ENCODE measurements around the gene SPATS2L.

Gene SPATS2L

DNA sequence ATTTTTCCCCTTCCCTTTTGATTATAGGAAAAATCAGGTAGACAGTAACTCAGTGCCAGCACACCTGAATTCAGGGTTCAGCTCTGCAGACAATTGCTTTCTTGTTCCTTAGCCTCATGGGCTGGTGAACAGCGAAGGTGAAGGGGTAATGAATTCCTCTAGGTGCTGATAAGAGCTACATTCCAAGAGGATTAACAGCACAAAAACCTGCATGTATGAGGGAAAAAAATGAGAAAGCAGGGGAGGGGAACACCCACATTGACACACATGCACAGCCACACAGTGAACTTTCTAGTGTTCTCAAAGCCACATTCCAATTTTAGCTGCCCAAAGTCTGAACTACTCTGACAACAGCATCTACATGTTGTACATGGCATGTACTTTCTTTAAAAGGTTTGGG, 46.1 kb downstream of the SPATS2L start:
- DNase-seq, result no peak

DNA sequence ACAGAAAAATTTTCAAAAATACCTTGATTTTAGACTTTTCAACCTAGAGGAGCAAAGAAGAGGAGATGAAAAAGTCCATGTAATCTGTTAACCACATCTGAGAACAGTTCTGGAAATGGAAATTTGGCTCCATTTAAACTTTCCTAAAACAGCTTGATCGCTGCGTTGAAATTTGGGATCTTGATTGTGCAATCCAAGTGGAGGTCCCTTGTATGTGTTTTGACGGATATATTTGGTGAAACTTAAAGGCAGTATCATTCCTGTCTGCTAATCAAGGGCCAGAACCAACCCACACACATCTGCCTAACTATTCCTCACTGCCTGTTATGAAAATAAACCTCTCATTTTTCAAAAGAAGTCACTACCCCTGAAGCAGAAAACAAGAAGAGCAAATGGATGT, 46.6 kb downstream of the SPATS2L start:
- no peak for DNase-seq

DNA sequence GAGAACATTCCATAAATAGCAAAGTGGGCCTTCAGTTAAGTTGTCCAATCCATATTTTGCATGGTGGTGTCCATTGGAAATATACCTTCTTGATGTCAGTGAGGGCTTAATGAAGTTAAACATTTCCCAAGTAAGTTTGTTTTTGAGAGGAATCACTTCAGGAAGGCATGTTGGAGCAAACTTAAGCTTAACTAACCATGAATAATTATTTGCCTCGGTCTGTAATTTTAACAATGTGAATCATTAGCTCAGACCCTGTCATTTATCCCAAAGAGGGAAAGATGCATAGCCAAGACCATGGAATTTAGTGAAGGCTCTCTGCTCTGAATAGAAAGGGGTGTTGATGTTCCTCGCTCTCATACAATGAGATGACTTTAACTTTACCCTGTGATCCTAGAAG, 47.4 kb downstream of the SPATS2L start:
- no peak for DNase-seq

DNA sequence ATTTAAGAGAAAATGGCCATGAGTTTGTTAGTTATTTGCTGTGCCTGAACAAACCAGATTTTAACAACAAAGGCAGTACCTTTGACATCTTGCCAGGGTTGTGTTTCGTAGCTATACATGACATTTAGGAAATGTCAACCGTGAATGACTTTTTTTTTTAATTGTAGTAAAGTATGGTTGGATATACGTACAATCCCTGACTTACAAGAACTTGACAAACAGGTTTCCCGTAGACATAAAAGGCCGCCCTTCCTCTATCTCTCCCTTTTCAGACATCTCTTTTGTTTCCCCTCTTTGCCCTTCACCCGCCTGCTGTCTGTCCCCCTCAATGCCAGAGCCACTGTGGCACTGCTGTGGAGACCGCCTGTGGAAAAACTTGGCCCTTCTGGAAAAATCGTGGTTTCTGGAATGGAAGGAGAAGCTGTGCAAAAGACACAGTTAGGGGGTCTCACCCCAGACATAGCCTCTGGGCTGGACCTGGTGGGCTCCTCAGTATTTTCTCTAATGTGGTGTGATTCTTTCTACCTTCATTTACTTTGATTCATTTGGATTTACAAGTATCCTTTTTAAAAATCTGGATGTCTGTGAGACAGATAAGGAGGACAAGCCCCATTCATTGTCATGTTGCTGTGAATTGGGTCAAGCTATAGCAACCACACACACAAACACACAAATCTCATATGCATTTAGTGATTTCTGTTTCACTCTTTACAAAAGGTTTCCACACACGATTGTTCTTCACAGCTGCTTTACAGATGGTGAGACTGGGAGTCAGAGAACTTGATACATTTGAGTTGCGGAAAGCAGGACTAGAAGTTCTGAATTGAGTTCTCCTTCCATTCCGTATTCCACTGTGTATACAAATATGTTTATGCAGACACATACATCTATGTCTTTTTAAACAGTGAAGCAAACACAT, 48.6 kb downstream of the SPATS2L start:
- no peak for DNase-seq

DNA sequence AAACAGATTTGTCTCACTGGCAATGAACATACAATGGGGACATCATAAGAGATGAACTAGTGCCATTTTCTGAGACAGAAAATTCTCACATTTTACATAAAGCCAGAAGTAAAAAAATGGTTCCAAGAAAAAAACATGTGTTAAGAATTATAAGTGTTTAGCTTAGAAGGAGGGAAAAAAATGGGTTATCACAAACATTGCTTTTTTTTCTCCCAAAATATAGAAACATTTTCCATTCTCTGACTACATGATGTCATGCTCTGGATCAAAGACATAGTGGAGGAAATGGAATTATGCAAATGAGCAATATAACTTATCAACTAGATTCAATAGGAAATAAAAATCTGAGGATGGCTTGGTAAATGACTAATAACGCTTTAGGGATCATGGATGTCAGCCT, 49.8 kb downstream of the SPATS2L start:
- DNase-seq, result no peak

DNA sequence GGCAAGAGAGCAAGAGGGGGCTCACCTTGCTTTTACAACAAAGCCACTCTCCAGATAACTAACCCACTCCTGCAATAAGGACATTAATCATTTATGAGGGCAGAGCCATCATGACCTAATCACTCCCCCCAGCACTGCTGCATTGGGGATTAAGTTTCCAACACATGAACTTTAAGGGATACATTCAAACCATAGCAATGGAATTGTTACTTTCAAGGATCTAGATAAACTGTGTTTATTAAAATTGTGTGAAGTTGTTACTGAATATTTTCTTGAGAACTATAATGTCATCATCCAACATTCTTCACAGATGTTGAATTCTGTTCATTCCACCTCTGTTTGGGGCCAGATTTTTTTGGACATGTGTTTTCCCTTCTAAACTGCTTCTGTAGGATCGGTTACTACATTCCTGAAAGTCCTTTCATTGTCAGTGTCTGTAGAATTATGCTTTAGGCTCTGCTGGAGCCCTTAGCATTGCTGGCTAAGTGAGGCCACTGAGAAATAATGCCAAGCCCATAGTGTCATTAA, 50.4 kb downstream of the SPATS2L start:
- DNase-seq, result no peak

DNA sequence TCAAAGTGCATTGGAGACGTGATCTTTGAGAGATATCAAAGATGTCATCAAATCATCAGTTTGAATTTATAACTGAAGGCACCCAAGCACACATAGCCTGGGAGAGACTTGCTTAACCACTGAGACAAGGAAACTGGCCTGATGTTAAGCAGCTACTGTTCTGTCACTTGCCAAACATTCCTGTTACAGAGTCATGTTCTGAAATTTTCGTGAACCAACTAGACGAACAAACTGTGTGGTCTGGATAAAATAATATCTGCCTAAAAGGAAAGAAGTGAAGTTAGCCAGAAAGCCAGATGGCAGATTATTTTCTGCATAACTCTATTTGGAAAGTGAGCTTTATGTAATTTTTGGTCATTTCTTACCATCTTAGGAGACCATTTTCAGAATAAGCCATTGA, 51.4 kb downstream of the SPATS2L start:
- no peak for DNase-seq

DNA sequence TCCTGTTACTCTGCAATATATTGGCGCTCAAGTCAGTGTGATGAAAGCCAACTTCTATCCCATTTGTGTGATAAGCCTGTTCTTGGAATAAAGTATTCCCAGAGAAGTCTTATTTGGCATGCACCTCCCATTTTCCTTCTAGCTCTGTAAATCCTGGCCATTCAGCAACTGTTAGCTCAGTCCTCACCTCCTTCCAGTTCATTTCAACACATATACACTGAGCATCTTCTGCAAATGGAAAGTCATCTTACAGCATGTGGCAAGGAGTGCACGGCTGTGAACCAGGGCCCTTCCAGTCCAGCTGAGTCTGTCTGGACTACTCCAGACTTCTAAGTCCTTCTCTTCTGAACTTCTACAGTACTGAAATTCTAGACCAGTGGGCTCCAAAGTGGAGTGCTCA, 53.1 kb downstream of the SPATS2L start:
- DNase-seq, result no peak

DNA sequence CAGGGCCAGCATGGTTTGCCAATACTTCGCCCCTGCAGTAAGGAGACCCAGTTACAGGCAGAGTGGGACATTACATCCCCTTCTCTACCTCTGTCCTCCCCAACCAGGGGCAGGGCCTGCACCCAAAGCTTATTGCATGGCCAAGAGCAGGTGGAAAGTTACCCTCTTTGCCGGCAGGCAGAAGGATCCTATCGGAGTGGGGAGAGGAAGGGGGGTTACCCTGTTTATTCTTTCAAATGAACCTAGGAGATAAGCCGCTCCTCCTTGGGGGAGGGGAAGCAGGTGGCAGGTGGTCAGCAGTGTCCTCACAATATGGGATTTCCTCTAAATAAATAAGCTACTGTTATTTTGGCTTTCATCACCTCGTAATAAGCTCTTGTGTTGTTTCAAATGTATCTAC, 53.9 kb downstream of the SPATS2L start:
- no peak for DNase-seq

DNA sequence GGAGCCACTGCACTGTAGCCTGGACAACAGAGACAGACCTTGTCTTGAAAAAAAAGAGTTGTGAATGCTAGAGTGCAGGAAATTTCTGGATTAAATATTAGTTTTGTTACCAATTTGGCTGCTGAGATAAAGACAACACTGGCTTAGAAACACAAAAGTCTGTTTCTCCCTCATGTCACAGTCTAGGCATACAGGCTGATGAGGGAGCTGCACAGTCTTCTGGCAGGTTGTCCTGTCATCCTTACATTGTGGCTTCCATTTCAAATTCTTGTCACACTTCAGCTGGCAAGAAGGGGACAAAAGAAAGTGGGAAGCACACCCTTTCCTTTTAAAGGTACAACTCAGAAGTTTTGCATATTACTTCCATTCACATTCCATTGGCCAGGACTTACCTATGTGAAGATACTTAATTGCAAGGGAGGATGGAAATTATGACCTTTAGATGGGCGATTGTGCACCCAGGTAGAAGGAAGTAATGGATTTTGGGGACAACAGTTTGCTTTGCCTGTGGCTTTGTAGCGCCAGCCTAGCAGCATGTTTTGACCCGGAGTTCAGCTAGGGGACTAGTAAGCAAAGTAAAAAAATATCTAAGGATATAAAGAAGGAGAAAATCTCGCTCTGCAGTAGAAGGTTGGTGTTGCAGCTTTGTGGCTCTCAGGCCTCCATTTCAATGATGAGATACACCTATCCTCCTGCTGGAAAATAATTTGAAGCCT, 55.9 kb downstream of the SPATS2L start:
- DNase-seq, result no peak

DNA sequence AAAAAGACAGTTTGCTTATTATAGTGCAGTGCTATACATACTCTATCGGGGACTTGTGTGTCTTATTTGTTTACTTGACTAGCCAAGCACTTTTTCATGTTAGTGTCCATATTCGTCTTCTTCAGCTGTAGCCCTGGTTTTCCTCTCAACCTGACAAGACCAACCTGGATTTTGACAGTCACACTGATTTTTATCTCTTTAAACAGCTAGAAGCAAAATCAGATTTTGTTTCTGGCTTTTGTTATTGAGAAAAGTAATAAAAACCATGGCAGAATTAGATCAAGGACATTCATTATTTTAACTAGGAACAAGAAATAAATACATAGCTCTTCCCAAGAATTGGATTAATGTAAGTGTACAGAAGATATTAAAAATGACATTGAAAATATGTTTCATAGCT, 56.8 kb downstream of the SPATS2L start:
- no peak for DNase-seq

DNA sequence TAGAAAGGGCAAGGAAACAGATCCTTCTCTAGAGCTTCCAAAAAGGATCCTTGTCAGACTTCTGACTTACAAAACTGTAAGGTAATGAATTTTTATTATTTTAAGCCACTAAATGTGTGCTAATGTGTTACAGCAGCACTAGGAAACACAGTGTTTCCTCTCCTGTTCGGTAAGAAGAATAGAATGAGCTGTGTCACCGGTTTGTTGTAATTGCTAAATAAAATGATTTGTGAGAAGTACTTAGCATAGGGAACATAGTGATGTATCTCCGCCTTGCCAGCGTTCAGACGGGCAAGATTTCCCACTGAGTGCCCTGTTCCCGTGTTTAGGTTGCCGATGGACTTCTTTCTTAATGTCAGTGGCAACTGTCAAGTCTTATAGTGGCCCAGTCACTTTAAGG, 57.6 kb downstream of the SPATS2L start:
- DNase-seq, result no peak

DNA sequence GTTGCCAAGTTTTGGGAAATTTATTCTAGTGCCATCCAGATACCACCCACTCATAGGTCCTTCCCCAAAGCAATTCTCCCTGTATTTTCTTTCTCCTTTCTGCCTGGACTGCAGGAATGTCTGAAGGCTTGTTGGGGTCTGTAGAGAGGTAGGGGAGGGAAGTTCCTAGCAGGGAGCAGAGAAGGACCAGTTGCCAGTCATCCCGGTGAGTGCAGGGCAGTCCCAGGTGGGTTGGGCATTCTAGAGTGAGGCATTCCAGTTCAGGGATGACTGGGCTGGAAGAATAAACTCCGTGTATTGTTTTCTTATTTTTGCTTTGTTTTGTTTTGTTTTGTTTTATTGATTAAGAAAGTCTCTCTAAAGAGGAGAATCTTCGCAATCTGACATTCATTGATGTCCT, 58.1 kb downstream of the SPATS2L start:
- no peak for DNase-seq

DNA sequence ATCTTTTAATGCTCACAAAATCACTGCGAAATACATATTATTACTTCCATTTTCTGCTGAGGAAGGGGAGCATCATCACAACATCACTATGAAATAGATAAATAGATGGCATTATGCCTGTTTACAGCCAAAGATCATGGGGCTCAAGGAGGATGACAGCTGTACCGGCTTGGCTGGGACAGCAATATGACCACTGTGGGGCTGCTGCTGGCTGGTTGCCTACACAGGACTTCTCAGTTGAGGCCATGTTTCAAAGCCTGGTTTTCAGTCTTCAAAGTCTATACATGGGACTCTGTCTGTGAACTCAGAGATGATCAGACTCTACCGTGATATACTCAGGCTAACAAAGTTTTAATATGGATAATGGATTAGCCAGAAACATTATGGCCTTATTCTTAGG, 58.7 kb downstream of the SPATS2L start:
- DNase-seq, result no peak

DNA sequence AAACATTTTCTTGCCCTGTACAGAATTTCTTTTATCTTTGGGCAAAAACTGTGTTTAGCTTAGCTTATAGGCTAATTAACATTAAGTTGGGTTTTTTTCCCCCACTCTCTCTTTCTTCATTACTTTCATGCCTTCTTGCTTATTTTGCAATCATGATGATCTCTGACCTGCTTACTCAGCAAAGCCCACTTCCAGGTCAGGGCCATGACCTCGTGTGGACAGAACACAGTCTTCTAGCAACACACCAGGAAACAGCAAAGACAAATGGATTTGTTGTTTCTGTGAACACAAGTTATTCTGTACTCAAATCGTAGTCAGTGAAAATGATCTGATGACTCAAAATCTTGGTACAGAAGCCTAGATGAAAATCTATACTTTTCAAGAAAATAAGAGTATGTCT, 60.7 kb downstream of the SPATS2L start:
- DNase-seq, result no peak

DNA sequence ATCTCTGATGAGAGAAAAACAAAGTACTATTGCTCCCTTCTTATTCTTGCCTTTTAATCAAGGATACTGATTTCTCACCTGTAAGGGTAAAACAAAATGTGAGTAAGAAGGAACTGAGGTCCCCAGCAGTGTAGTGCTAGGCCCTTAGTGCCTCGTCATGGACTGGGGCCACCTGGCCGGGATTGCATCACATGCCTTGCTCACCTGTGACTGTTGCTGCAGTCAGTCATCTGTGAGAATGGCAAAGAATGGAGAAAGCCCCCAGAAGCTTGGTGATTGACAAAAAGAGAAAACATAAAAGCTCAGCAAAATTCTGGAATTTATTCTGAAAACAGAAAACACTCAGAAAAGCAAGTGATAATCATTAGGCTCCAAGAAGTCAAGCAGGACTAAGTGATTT, 63.4 kb downstream of the SPATS2L start:
- no peak for DNase-seq

DNA sequence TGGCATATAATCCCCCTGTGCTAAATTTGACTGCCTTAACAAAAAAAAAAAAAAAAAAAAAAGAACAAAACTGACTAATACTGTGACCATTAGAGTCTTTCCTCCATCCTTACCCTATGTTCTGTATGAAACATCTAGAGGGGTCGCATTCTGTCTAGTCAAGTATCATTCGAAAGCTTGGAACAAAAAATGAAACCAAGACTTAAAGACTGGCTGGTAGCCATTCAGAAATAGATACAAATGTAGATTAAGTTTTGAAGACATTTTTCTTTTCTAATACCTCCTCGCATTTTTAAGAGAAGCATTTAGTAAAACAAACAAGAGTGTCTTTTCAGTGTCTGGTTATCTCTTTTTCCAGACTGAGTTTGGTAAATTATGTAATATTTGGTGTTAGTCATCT, 66.7 kb downstream of the SPATS2L start:
- DNase-seq, result no peak

DNA sequence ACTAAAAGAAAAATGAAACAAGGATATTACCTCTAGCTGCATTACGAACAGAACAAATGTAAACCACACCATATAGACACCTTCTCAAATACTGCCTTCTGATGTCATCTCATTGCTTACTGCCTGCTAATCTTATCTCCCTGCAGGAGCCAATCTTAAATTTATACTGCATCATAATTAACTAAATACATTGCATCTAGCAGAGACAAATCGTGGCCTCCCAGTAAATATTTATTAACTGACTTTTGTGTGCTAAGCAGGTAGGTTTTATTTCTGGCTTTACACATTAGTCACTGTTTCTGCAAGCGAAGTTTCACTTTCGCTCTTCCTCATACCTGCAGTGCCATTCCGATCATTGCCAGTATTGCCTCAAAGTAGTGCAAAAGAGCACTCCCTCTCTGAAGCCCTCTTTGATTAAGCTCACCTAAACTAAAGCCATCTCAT, 67.5 kb downstream of the SPATS2L start:
- DNase-seq, result peak; percentile 5

DNA sequence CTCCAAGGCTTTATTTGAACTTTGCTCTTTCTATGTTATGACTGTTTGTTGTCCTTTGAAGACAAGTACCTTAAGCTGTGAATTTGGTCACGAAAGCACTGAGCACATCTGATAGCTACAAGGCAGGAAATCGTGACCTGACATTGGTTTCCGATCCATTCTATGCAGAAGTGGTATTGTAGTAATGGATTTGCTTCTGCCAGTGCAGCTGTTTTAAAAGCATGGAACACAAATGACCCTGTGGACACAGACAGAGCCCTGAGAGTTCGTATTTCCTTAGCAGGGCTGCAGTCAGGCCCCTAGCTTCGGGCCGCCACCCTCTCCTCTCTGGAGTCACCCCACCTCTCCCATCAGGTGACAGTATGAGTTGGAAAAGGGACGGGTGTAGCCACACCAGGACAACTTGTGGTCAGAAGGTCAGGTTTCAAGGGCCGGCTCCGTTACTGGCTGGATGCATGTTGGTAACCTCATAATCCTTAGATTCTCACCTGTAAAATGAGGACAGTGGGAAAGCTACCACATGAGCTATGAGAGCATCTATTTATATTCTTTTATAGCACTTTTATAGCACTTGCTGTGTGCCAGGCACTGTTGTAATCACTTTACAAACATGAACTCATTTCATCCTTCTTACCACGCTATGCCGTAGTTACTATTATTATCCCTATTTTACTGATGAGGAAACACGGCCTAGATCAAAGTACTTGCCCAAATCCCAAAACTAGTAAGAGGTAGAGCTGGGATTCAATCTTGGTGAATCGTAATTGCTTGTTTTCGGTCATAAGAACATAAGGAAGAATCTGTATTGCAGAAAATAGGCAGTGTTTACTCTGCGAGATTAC, 70.2 kb downstream of the SPATS2L start:
- DNase-seq, result no peak

DNA sequence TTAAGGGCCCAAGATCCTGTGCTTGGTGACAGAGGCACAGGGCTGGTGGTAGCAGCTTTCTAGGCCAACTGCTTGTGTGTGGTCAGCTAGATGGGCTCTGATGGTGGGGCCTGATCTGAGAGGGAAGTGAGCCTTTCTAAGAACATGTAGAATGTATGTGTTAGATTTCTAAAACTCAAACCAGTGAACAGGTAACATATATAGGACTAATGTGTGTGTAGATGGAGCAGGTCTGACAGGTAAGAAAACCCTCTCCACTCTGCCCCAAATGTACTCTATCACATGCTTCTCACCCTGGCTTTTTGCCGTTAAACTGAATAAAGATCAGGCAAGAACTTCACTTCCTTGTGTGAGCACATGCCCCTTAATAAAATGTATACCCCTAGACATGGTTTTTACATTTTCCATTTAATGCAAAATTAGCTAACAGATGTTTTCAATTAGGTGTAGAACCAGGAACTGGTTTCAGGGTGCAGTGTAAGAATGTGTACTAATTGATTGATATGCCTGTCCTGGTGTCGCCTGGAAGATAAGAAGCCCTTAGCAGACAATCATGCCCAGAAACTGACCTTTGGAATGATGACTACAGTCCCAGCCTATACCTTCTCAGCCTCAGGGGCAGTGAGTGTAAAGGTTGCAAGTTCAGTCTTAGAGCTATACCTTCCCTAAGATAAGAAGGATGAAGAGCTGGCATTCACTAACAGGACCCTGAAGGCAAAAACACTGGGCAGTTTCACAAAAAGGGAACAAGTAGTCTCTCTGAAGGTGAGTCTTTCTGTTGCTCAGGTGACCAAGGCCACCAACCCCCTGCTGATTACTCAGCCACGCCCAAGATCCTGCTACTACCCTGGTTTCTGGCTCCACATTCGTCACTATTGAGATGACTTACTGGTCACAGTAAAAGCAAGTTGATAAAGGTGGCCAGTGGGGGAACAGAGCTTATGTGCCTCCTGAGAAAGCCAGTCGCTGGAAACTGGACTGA, 71.2 kb downstream of the SPATS2L start:
- no peak for DNase-seq

DNA sequence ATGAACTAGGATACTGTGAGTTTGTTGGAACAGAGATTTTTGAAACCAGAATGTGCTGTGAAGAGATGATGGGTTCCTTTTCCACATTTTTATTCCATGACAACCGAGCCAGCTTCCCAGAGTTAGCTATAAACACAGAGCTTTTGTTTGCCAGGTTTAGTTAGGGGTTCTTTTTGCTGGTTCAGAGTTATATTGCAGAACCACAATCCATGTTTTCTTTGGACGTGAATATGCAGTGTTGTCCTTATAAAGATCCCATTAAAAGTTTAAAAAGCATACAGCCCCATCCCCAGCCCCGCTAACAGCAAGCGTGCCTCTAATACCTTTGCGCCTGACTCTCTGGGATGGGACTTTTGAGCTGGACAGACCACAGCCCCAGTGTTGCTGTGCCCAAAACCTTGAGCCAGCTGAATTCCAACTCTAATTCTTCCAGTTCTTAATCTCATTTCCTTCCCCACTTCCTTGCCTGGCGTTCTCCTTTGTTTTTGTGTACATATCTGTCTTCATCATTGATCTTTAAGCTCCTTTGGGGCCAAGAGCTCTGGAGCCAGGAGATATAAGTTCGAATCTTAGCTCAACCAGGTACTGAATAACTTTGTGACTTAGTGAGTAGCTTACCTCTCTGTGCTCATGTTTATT, 72.3 kb downstream of the SPATS2L start:
- DNase-seq, result no peak

All from T-helper 9 cell (primary cell).